B cell (primary cell): ENCODE results near the gene RBKS.

ENCODE experiments used
- EZH2 ChIP-seq: IDR thresholded peaks from 2 replicates; pipeline ENCODE4 v1.6.1; 2012; ENCODE audit warnings: borderline replicate concordance, low read depth, mild to moderate bottlenecking, moderate library complexity, low read length; ENCODE audit not compliant: insufficient read depth, poor library complexity, severe bottlenecking
- TF ChIP-seq, protein P1 (sequence below): fragments of 200-600 bp; IDR thresholded peaks from one replicate; pipeline ENCODE4 v1.8.0; 2022; ENCODE audit warnings: antibody characterized with exemption, mild to moderate bottlenecking

DNA sequence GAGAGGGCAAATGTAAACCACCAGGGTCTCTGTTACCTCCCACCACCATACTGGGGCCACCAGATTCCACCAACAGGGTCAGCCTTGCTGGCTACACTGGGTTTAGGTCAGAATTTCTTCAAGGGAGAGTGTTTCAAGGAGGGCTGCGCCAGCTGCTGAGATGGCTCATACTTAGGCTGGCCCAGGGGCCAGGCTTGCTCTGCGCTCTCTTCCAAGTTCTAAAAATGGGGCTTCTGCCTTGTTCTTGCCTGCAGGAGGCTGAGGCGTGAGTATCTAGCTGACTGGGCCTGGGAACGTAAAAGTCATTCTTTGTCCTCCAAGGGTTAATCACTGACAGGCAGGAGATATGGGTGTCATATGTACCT lies 90.6 kb downstream of the RBKS start:
- TF ChIP-seq, protein P1, sequence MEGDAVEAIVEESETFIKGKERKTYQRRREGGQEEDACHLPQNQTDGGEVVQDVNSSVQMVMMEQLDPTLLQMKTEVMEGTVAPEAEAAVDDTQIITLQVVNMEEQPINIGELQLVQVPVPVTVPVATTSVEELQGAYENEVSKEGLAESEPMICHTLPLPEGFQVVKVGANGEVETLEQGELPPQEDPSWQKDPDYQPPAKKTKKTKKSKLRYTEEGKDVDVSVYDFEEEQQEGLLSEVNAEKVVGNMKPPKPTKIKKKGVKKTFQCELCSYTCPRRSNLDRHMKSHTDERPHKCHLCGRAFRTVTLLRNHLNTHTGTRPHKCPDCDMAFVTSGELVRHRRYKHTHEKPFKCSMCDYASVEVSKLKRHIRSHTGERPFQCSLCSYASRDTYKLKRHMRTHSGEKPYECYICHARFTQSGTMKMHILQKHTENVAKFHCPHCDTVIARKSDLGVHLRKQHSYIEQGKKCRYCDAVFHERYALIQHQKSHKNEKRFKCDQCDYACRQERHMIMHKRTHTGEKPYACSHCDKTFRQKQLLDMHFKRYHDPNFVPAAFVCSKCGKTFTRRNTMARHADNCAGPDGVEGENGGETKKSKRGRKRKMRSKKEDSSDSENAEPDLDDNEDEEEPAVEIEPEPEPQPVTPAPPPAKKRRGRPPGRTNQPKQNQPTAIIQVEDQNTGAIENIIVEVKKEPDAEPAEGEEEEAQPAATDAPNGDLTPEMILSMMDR, result no peak
- no peak for TF ChIP-seq EZH2
